ENCODE results near the gene MKLN1.

DNA sequence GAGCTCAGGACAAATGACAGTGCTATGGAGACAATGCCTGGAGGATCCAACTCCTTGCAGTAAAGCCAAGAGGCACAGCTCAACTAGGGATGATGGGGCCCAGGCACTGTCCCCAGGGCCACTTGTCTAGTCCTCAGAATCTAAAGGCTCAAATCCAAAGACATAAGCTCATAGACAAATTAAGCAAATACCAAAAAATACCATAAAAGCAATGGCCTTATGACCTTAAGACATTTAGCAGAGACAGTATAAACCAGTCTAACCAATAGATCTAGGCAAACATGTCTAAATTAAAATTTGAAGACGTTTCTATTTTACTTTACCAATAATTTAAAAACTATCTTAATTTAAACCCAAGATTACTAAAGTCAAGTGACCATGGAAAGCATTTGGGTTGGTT lies 14.8 kb upstream of the MKLN1 start:
- TF ChIP-seq EZH2 (IDR thresholded peaks at IDR 0.05) (no peak), POLR2A (IDR thresholded peaks at IDR 0.05; ENCODE audit: borderline replicate concordance, extremely low read depth, insufficient read depth, insufficient read length) (no peak), MAX (IDR thresholded peaks at IDR 0.05) (no peak), JUND (IDR thresholded peaks at IDR 0.05) (no peak)
- TF ChIP-seq, protein P1, sequence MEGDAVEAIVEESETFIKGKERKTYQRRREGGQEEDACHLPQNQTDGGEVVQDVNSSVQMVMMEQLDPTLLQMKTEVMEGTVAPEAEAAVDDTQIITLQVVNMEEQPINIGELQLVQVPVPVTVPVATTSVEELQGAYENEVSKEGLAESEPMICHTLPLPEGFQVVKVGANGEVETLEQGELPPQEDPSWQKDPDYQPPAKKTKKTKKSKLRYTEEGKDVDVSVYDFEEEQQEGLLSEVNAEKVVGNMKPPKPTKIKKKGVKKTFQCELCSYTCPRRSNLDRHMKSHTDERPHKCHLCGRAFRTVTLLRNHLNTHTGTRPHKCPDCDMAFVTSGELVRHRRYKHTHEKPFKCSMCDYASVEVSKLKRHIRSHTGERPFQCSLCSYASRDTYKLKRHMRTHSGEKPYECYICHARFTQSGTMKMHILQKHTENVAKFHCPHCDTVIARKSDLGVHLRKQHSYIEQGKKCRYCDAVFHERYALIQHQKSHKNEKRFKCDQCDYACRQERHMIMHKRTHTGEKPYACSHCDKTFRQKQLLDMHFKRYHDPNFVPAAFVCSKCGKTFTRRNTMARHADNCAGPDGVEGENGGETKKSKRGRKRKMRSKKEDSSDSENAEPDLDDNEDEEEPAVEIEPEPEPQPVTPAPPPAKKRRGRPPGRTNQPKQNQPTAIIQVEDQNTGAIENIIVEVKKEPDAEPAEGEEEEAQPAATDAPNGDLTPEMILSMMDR (IDR thresholded peaks at IDR 0.05 in 2 of 3, conservative IDR thresholded peaks at IDR 0.05 in 1 of 3; ENCODE audit: borderline replicate concordance in 1 of 3, insufficient read depth in 1 of 3, low read depth in 2 of 3, low read length in 2 of 3) = no peak

All from HCT116 (cell line).